ENCODE results near the gene ZNF808.

DNA sequence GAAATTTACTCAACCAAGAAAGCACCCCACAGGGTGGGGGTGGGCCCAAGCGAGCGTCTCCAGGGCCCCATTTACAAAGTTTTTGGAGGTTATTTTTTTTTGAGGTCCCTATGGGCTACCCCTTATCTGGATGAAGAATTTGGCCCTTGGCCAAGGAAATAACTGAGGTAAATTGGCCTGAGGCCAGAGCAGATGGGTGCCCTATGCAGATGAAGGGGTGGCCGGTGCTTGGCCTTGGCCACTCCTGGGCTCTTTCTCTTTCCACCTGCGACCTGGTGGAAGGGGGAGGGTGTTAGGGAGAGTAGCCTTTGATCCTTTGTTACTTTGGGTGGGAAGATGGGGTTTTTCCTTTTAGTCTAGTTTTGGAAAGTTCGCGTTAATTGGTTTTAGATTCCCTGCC, 58.1 kb downstream of the ZNF808 start:
- TF ChIP-seq, protein P1, sequence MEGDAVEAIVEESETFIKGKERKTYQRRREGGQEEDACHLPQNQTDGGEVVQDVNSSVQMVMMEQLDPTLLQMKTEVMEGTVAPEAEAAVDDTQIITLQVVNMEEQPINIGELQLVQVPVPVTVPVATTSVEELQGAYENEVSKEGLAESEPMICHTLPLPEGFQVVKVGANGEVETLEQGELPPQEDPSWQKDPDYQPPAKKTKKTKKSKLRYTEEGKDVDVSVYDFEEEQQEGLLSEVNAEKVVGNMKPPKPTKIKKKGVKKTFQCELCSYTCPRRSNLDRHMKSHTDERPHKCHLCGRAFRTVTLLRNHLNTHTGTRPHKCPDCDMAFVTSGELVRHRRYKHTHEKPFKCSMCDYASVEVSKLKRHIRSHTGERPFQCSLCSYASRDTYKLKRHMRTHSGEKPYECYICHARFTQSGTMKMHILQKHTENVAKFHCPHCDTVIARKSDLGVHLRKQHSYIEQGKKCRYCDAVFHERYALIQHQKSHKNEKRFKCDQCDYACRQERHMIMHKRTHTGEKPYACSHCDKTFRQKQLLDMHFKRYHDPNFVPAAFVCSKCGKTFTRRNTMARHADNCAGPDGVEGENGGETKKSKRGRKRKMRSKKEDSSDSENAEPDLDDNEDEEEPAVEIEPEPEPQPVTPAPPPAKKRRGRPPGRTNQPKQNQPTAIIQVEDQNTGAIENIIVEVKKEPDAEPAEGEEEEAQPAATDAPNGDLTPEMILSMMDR (IDR thresholded peaks at IDR 0.05; ENCODE audit: poor library complexity), result no peak
- no peak for TF ChIP-seq EZH2 (IDR thresholded peaks at IDR 0.05; ENCODE audit: borderline replicate concordance)
- no peak for TF ChIP-seq EZH2phosphoT487 (IDR thresholded peaks at IDR 0.05; ENCODE audit: low read depth, severe bottlenecking, unreplicated experiment)

All from hepatocyte (in vitro differentiated cells).